Retinal pigment epithelial cell (primary cell): ENCODE data around the gene WTAP.
"Not testable (repeated sequence)": the region's sequence is repeated elsewhere in the genome, so short reads cannot be mapped to it uniquely, and the experiment has no call there.

Experiments used
- DNase-seq: peaks from one replicate; pipeline ENCODE4 v3.0.0-alpha.2; 2010; ENCODE audit warnings: low read depth
- H3K4me3 ChIP-seq: 2 replicates; pipeline ENCODE4 v1.5.1; 2011; ENCODE audit warnings: mild to moderate bottlenecking, low read length, control low read depth, moderate library complexity
- CTCF ChIP-seq: conservative IDR thresholded peaks from 2 replicates; pipeline ENCODE4 v1.5.1; 2011; ENCODE audit warnings: low read depth, low read length, control low read depth, inconsistent platforms

Gene WTAP

GRCh38 chr6:159724778-159725177 is 2.5 kb upstream of the WTAP start:
- DNase-seq = no peak
- TF ChIP-seq CTCF = no peak
- no peak overlapping the region for H3K4me3 ChIP-seq

- not testable (repeated sequence) for DNase-seq, H3K4me3 ChIP-seq
These were observed 2.1 kb upstream of the WTAP start for GRCh38 chr6:159725208-159725607.

- no peak for DNase-seq
- no peak for TF ChIP-seq CTCF
- H3K4me3 ChIP-seq = peak overlapping the region; percentile 54
These were observed 920 bp upstream of the WTAP start for GRCh38 chr6:159726255-159726917.

GRCh38 chr6:159727717-159728445 is 575 bp downstream of the WTAP start:
- no peak for TF ChIP-seq CTCF
- H3K4me3 ChIP-seq = peak overlapping the region; percentile 79
- DNase-seq = no peak

- peak overlapping the region; percentile 79 for H3K4me3 ChIP-seq
- TF ChIP-seq CTCF = no peak
- no peak for DNase-seq
These were observed 1.2 kb downstream of the WTAP start for GRCh38 chr6:159728531-159728964.

GRCh38 chr6:159729598-159730331 is 2.5 kb downstream of the WTAP start:
- H3K4me3 ChIP-seq = peak overlapping the region; percentile 79
- TF ChIP-seq CTCF = no peak
- DNase-seq = no peak

- no peak overlapping the region for H3K4me3 ChIP-seq
- DNase-seq = no peak
- no peak for TF ChIP-seq CTCF
These were observed 3.0 kb downstream of the WTAP start for GRCh38 chr6:159730332-159730676.

GRCh38 chr6:159732550-159732949 is 5.2 kb downstream of the WTAP start:
- not testable (repeated sequence) for DNase-seq, H3K4me3 ChIP-seq

GRCh38 chr6:159733395-159733794 is 6.1 kb downstream of the WTAP start:
- not testable (repeated sequence) for H3K4me3 ChIP-seq, DNase-seq
